ENCODE data around the gene ADAMTS2. TPM values are rescaled to one million over a fixed set of nuclear protein-coding genes. Genes with fewer than 3 reads are reported as not detected.

Gene ADAMTS2
- total RNA-seq, 5 donors from 2014 or later (not counting 1 experiment from before 2014, with no cell fraction given), result 0.09 to 0.23 TPM; not detected in 3

DNA sequence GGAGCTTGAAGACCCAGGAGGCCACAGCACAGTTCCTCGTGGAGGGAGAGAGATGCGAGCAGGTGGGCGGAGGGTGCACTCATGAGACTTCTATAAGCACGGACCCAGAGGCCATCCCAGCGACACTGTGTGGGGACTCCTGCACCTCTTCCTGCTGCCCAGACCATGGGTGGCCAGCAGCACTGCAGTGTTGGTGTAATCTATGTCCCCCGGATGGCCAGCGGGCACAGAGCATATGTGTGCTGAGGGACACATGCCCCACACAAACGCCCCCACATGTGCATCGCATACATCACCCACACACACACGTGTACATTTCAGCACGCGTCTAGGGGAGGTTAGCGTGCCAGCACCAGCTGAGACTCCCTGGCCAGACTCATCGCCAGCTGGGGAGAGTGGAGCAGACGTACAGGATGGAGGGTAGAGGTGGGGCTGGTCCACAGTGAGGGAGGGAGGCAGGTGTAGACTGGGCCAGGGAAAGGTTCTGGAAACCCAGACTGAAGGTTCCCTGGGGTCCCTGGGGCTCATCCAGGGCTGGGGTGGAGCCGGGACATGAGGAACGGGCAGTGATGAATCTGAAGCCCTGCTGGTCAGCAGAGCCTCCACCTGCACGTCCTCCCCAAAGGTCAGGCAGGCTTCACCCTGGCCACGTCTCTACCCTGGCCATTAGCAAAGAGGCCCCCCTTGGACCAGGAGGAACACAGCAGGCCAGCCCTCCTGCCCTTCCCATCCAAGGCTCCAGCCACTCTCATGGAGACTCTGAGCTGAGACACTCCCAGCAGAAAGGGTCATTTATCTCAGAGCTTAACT lies 27.6 kb downstream of the ADAMTS2 start:
- H3K27ac ChIP-seq (ENCODE audit: low read length), result no peak overlapping the region
- no peak overlapping the region for H3K4me3 ChIP-seq (ENCODE audit: control insufficient read depth in 1 of 2, extremely low read depth in 1 of 2, low read length in 1 of 2)
- ATAC-seq (replicated peaks in 1 of 4) (no peak), DNase-seq (no peak)
- H3K36me3 ChIP-seq (ENCODE audit: control insufficient read depth in 2 of 2, extremely low read depth in 1 of 2, insufficient read depth in 1 of 2, low read length in 1 of 2), result no peaks in the 10 kb centered on the region
- Mint-ChIP-seq H3K4me3 (no peak overlapping the region), H3K36me3 (no peaks in the 10 kb centered on the region), H3K4me1 (no peaks in the 10 kb centered on the region), H3K27me3 (peaks cover 2 to 4% of the 10 kb centered on the region in 2 donors), H3K27ac (no peak overlapping the region), H3K9me3 (no peaks in the 10 kb centered on the region)
- ChIA-PET CTCF (no interaction called here), POLR2A (no interaction called here)
- H3K27me3 ChIP-seq (replicated peaks in 1 of 2; ENCODE audit: control insufficient read depth in 2 of 2, extremely low read depth in 1 of 2, insufficient read depth in 2 of 2, low read length in 1 of 2), result peaks cover 0 to 27% of the 10 kb centered on the region in 2 experiments
- H3K4me1 ChIP-seq (ENCODE audit: control insufficient read depth in 1 of 2, extremely low read depth in 1 of 2, insufficient read depth in 2 of 2, low read length in 2 of 2), result no peaks in the 10 kb centered on the region
- H3K9me3 ChIP-seq, result no peaks in the 10 kb centered on the region
- 61% methylated on average over 8 of the region's 19 CpGs for WGBS (ENCODE audit: insufficient coverage)

DNA sequence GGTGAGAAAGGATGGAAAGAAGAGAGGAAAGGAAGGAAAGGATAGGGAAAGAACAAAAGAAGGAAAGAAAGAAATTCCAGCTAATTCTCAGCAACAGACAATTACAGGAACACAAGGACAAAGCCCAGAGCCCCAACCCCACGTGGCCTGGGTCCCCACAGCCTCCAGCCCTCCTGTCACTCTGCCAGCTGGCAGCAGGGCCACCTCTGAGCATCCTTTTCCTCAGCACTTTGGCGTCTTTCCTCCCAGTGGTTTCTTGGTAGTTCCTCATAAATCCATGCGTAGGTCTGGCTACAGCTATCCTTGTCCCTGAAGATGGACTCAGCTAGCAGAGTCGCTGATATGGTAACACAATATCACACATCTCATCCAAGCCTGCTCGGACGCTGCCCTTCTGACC lies 28.3 kb downstream of the ADAMTS2 start:
- Histone ChIP-seq H3K27ac (ENCODE audit: low read length) (no peak overlapping the region), H3K27me3 (replicated peaks in 1 of 2; ENCODE audit: control insufficient read depth in 2 of 2, extremely low read depth in 1 of 2, insufficient read depth in 2 of 2, low read length in 1 of 2) (peaks cover 0 to 25% of the 10 kb centered on the region in 2 experiments), H3K4me1 (ENCODE audit: control insufficient read depth in 1 of 2, extremely low read depth in 1 of 2, insufficient read depth in 2 of 2, low read length in 2 of 2) (no peaks in the 10 kb centered on the region), H3K9me3 (no peaks in the 10 kb centered on the region), H3K4me3 (ENCODE audit: control insufficient read depth in 1 of 2, extremely low read depth in 1 of 2, low read length in 1 of 2) (no peak overlapping the region), H3K36me3 (ENCODE audit: control insufficient read depth in 2 of 2, extremely low read depth in 1 of 2, insufficient read depth in 1 of 2, low read length in 1 of 2) (no peaks in the 10 kb centered on the region)
- 38% methylated on average over 4 of the region's 6 CpGs for WGBS (ENCODE audit: insufficient coverage)
- Mint-ChIP-seq H3K36me3 (no peaks in the 10 kb centered on the region), H3K27me3 (peaks cover 2 to 4% of the 10 kb centered on the region in 2 donors), H3K9me3 (no peaks in the 10 kb centered on the region), H3K4me1 (no peaks in the 10 kb centered on the region), H3K27ac (no peak overlapping the region), H3K4me3 (no peak overlapping the region)
- ATAC-seq (replicated peaks in 1 of 4), result no peak
- ChIA-PET CTCF (no interaction called here), POLR2A (no interaction called here)
- no peak for DNase-seq

DNA sequence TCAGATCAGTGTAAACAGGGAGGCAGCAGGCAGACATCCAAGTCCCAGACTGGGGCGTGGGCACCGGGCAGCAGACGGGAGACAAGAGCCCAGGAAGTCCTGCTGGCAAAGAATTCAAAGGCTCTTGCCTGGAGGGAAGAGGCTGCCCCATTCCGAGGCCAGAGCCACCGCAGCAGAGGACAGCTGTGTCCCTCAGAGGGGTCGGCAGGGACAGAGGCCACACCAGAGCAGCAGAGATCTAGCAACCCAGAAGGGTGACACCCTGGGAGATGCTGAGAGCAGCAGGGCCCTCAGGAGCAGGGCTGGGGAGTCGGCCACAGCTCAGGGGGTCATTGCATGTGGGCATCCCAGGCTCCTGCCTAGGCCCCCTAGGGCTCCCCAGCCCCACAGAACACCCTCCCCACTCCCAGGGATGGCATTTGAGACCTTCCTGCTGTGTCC lies 29.1 kb downstream of the ADAMTS2 start:
- ATAC-seq (replicated peaks in 1 of 4) (no peak), DNase-seq (no peak)
- H3K36me3 Mint-ChIP-seq, result no peaks in the 10 kb centered on the region
- H3K4me3 ChIP-seq (ENCODE audit: control insufficient read depth in 1 of 2, extremely low read depth in 1 of 2, low read length in 1 of 2), result no peak overlapping the region
- ChIA-PET CTCF (no interaction called here), POLR2A (no interaction called here)
- H3K4me3 Mint-ChIP-seq, result no peak overlapping the region
- no peaks in the 10 kb centered on the region for H3K9me3 Mint-ChIP-seq
- WGBS (ENCODE audit: insufficient coverage), result 79% methylated on average over 7 of the region's 7 CpGs
- peaks cover 2 to 4% of the 10 kb centered on the region in 2 donors for H3K27me3 Mint-ChIP-seq
- peaks cover 0 to 25% of the 10 kb centered on the region in 2 experiments for H3K27me3 ChIP-seq (replicated peaks in 1 of 2; ENCODE audit: control insufficient read depth in 2 of 2, extremely low read depth in 1 of 2, insufficient read depth in 2 of 2, low read length in 1 of 2)
- H3K4me1 Mint-ChIP-seq, result no peaks in the 10 kb centered on the region
- no peaks in the 10 kb centered on the region for H3K9me3 ChIP-seq
- no peak overlapping the region for H3K27ac Mint-ChIP-seq
- H3K4me1 ChIP-seq (ENCODE audit: control insufficient read depth in 1 of 2, extremely low read depth in 1 of 2, insufficient read depth in 2 of 2, low read length in 2 of 2), result no peaks in the 10 kb centered on the region
- H3K27ac ChIP-seq (ENCODE audit: low read length), result no peak overlapping the region
- H3K36me3 ChIP-seq (ENCODE audit: control insufficient read depth in 2 of 2, extremely low read depth in 1 of 2, insufficient read depth in 1 of 2, low read length in 1 of 2), result no peaks in the 10 kb centered on the region

- H3K9me3 ChIP-seq, result no peaks in the 10 kb centered on the region
- Mint-ChIP-seq H3K4me3 (no peak overlapping the region), H3K4me1 (no peaks in the 10 kb centered on the region), H3K36me3 (no peaks in the 10 kb centered on the region), H3K27ac (no peak overlapping the region), H3K9me3 (no peaks in the 10 kb centered on the region), H3K27me3 (peaks cover 0 to 4% of the 10 kb centered on the region in 2 donors)
- H3K27me3 ChIP-seq (replicated peaks in 1 of 2; ENCODE audit: control insufficient read depth in 2 of 2, extremely low read depth in 1 of 2, insufficient read depth in 2 of 2, low read length in 1 of 2), result peaks cover 0 to 25% of the 10 kb centered on the region in 2 experiments
- ChIA-PET POLR2A (no interaction called here), CTCF (no interaction called here)
- WGBS (ENCODE audit: insufficient coverage), result 88% methylated on average over 13 of the region's 16 CpGs
- no peak overlapping the region for H3K27ac ChIP-seq (ENCODE audit: low read length)
- no peaks in the 10 kb centered on the region for H3K4me1 ChIP-seq (ENCODE audit: control insufficient read depth in 1 of 2, extremely low read depth in 1 of 2, insufficient read depth in 2 of 2, low read length in 2 of 2)
- ATAC-seq (replicated peaks in 1 of 4), result no peak
- DNase-seq, result no peak
- no peak overlapping the region for H3K4me3 ChIP-seq (ENCODE audit: control insufficient read depth in 1 of 2, extremely low read depth in 1 of 2, low read length in 1 of 2)
- no peaks in the 10 kb centered on the region for H3K36me3 ChIP-seq (ENCODE audit: control insufficient read depth in 2 of 2, extremely low read depth in 1 of 2, insufficient read depth in 1 of 2, low read length in 1 of 2)
These were observed 29.8 kb downstream of the ADAMTS2 start for GRCh38 chr5:179315356-179315890.

GRCh38 chr5:179314606-179315355 lies 30.5 kb downstream of the ADAMTS2 start:
- no peak overlapping the region for H3K27ac Mint-ChIP-seq
- 81% methylated on average over 10 of the region's 12 CpGs for WGBS (ENCODE audit: insufficient coverage)
- H3K36me3 ChIP-seq (ENCODE audit: control insufficient read depth in 2 of 2, extremely low read depth in 1 of 2, insufficient read depth in 1 of 2, low read length in 1 of 2), result no peaks in the 10 kb centered on the region

DNA sequence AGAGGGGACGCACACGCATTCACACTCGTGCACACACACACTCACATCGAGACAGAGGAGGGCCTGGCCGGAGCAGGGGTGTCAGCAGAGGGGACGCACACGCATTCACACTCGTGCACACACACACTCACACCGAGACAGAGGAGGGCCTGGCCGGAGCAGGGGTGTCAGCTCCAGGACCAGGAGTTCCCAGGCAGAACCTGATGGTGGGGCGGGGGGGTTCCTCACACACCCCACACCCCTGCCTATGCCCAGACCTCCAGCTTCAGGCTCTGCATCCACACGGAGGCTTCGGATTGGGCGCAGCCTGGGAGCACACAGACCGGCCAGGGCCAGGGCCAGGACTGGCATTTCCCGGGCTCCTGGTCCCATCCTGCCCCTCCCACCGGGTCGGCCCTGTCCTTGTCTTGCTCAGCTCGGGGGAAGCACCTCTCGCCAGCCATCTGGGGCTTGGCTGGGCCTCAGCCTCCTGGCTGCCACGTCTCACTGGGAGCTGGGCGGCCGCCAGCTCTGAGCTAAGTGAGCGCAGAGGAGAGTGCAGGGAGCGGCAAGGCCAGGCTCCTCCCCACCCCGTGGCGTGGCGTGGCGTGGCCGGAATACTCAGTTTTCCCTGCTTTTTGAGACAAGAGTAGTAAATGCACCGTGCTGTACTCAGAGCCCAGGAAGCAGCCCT lies 31.3 kb downstream of the ADAMTS2 start:
- no peak for ATAC-seq (replicated peaks in 1 of 4)
- no peak for DNase-seq
- Histone ChIP-seq H3K4me3 (ENCODE audit: control insufficient read depth in 1 of 2, extremely low read depth in 1 of 2, low read length in 1 of 2) (no peak overlapping the region), H3K36me3 (ENCODE audit: control insufficient read depth in 2 of 2, extremely low read depth in 1 of 2, insufficient read depth in 1 of 2, low read length in 1 of 2) (no peaks in the 10 kb centered on the region), H3K4me1 (ENCODE audit: control insufficient read depth in 1 of 2, extremely low read depth in 1 of 2, insufficient read depth in 2 of 2, low read length in 2 of 2) (no peaks in the 10 kb centered on the region), H3K9me3 (no peaks in the 10 kb centered on the region), H3K27ac (ENCODE audit: low read length) (no peak overlapping the region), H3K27me3 (replicated peaks in 1 of 2; ENCODE audit: control insufficient read depth in 2 of 2, extremely low read depth in 1 of 2, insufficient read depth in 2 of 2, low read length in 1 of 2) (peaks cover 0 to 30% of the 10 kb centered on the region in 2 experiments)
- Mint-ChIP-seq H3K4me1 (no peaks in the 10 kb centered on the region), H3K4me3 (no peak overlapping the region), H3K27me3 (peaks cover 0 to 4% of the 10 kb centered on the region in 2 donors), H3K27ac (no peak overlapping the region), H3K36me3 (no peaks in the 10 kb centered on the region), H3K9me3 (no peaks in the 10 kb centered on the region)
- POLR2A ChIA-PET, result no interaction called here
- 88% methylated on average over 24 of the region's 31 CpGs for WGBS (ENCODE audit: insufficient coverage)
- CTCF ChIA-PET, result no interaction called here

More at GRCh38 chr5:179314606-179315355, 30.5 kb downstream of the ADAMTS2 start:
- Mint-ChIP-seq H3K9me3 (no peaks in the 10 kb centered on the region), H3K36me3 (no peaks in the 10 kb centered on the region), H3K4me1 (no peaks in the 10 kb centered on the region), H3K27me3 (peaks cover 0 to 4% of the 10 kb centered on the region in 2 donors), H3K4me3 (no peak overlapping the region)
- Histone ChIP-seq H3K9me3 (no peaks in the 10 kb centered on the region), H3K4me1 (ENCODE audit: control insufficient read depth in 1 of 2, extremely low read depth in 1 of 2, insufficient read depth in 2 of 2, low read length in 2 of 2) (no peaks in the 10 kb centered on the region), H3K27me3 (replicated peaks in 1 of 2; ENCODE audit: control insufficient read depth in 2 of 2, extremely low read depth in 1 of 2, insufficient read depth in 2 of 2, low read length in 1 of 2) (peaks cover 0 to 29% of the 10 kb centered on the region in 2 experiments), H3K4me3 (ENCODE audit: control insufficient read depth in 1 of 2, extremely low read depth in 1 of 2, low read length in 1 of 2) (no peak overlapping the region), H3K27ac (ENCODE audit: low read length) (no peak overlapping the region)
- DNase-seq, result no peak
- CTCF ChIA-PET, result no interaction called here
- ATAC-seq (replicated peaks in 1 of 4), result no peak
- POLR2A ChIA-PET, result no interaction called here

Data from T-cell (primary cell).